GM18951 (cell line): ENCODE results near the gene ACSM6.
"Not testable (repeated sequence)": the region's sequence is repeated elsewhere in the genome, so short reads cannot be mapped to it uniquely, and the experiment has no call there.

ENCODE experiments used
- POLR2A ChIP-seq: IDR thresholded peaks from 4 replicates; pipeline ENCODE4 v1.6.1; 2011; ENCODE audit warnings: mild to moderate bottlenecking; ENCODE audit not compliant: insufficient read length, insufficient read depth; ENCODE audit errors: extremely low read depth
- in situ Hi-C: fragments of 300-500 bp; cut with MboI; formaldehyde crosslinking; loops from one replicate; pipeline ENCODE4 v1.12.0; 2022; ENCODE audit warnings: low sequenced_read_pairs, mixed read lengths, inconsistent platforms; ENCODE audit not compliant: unreplicated experiment

ACSM6 gene

DNA sequence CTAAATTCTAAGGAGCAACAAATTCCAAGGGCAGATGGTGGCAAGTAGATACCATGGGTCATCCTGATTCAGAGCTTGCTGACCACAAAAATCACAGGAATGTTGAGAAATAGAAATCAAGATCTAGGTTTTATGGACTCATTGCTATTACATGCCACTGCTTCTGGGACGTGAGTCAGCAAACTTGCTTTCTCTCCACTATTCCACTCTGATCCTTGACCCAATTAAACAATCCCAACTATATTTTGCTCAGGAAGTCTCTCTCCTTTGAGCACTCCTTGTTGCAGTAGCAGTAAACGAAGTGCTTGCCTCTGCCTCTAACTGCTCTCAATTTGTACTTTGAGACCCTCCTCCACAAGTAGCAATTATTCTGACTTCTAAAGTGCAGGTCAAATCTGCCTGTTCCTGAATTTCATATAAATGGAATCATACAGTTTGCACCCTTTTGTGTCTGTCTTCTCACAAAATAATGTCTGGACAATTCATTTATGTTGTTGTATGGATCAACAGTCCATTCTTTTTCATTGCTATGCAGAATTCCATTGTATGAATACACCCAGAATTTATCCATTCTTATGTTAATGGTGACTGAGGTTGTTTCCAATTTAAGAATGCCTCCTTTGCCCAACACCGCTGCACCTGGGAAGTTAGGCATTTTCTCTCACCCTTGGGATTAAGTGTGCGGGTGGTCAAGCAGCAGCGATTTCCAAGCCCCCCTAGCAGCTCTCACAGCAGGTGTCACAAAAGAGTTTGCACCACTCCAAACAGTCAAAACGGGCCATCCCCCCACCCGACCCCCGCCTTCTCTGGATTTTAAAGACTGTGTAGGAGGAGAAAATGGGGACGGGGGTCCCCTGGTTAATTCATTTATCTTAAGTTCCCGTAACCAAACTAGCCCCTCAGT, 35.9 kb downstream of the ACSM6 start:
- in situ Hi-C loops: no loop called here
- TF ChIP-seq POLR2A: no peak

DNA sequence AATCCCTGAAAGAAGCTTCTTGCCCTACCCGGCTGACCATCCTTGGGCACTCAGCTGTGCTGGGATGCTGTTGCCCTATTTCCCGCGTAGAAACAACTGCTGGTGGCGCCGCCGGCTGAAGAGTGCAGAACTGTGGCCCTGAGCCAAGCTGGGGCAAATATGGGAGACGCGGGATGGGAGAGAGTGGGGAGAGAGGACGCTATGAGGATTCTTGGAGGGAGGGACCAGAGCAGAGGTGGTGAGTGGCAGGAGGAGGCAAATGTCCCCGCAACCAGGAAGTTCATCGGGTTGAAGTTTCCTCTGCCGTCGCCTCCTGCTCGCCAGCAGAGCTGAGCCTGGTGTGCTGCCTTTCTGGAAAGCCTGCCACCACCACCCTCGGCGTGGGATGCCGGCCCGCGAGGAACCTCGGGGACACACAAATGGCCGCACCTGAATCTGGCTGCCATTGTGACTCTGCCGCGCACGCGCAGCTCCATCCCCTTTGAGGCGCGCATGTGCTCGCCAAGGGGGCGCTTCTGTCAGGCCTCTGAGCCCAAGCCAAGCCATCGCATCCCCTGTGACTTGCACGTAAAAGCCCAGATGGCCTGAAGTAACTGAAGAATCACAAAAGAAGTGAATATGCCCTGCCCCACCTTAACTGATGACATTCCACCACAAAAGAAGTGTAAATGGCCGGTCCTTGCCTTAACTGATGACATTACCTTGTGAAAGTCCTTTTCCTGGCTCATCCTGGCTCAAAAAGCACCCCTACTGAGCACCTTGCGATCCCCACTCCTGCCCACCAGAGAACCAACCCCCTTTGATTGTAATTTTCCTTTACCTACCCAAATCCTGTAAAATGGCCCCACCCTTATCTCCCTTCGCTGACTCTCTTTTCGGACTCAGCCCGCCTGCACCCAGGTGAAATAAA, 36.9 kb downstream of the ACSM6 start:
- in situ Hi-C loops: not testable (repeated sequence)

DNA sequence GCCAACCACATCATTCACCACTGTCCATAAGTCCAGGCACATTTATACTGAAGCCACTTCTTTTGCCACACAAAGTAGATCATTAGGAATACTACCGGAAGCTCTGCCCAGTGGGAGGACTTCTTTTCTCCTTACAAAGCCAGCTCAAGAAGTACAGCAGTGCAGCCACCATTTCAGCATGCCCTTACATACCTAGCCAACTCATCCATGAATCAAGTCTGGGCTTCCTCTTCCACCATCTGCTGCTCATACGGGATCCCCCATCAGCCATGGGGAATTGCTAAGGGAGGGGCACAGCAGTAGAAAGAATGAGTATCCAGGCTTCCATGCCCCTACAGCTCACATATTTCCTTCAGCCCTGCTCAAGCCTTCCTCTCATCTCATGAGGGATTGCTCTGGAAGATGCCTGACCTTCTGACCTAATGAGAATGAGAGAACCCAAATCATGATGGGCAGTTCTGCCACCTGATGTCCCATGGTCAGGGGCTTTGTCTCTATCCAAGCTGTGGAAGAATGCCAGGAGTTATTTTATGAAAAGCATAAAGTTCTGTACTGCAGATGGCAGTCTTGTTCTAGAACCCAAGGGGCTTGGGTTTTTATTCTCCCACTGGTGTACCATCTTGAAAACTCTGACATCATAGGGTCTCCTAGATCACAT, 39.5 kb downstream of the ACSM6 start:
- no peak for TF ChIP-seq POLR2A
- in situ Hi-C loops: no loop called here

More for the DNA sequence above, 36.9 kb downstream of the ACSM6 start:
- peak; percentile 61 for TF ChIP-seq POLR2A

DNA sequence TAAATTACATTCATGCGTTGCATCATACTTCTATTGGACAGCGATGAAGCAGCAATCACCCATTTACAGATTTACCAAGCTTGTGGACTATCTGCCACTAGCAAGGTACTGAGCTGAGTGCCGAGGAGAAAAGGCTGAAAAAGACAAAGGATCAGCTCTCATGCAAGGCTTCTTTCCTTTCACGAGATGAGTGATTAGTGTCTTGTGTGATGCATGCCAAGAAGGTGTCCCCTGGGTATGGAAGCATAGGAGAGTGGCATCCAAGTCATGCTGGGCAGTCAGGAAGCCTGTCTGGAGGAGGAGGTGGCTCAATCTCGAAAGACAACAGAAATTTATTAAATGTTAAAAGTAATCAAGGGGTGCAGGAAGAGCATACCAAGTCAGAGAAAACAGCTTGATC, 40.9 kb downstream of the ACSM6 start:
- in situ Hi-C loops: no loop called here
- TF ChIP-seq POLR2A: no peak

DNA sequence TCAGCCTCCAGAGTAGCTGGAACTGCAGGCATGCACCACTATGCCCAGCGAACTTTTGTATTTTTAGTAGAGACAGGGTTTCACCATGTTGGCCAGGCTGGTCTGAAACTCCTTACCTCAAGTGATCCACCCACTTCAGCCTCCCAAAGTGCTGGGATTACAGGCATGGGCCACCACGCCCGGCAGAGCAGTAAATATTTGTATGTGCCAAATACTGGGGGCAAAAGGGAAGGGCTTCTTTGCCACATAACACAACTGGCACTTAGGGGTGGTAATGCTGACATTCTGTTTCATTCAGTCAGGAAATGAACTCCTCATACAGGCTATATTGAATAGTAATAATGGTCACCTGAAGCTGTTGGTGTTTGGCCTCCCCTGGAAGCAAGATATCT, 41.6 kb downstream of the ACSM6 start:
- no peak for TF ChIP-seq POLR2A
- in situ Hi-C loops: no loop called here

DNA sequence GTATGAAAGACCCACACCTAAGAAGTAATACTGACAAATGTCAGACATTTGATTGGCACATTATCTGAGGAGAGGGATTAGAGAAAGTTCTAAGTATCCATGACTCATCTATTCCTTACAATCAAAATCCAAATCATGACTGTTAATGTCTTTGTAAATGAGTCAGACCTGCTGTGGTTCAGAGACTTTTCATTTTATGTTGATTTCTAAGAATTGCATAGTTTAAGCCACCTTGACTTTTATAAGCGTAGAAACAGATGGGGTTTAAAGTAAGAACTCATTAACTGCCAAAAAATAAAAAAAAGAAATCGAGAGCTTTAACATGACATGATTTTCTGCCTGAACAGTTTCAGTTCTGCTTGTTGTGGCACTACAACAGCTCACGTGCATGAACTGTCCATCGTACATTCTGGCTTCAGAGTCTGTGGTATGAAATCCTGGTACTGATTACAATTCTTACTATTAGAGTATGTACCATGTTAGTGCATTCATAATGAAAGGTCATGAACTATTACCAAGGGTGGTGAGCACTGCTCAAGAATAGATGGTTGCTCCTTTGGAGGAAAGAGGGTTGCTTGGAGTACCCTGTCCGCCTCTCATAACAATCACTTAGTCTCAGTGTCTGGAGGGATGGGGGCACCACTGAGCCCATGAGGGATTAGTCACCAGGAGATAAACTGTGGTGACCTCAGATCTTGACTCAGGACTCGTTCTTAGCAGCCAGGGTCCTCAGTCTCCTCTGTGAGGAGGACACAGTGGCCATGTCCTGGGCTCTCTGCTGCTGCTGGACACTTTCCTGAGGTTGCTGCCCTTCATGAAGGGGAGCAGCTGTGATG, 42.2 kb downstream of the ACSM6 start:
- TF ChIP-seq POLR2A: no peak
- in situ Hi-C loops: no loop called here

DNA sequence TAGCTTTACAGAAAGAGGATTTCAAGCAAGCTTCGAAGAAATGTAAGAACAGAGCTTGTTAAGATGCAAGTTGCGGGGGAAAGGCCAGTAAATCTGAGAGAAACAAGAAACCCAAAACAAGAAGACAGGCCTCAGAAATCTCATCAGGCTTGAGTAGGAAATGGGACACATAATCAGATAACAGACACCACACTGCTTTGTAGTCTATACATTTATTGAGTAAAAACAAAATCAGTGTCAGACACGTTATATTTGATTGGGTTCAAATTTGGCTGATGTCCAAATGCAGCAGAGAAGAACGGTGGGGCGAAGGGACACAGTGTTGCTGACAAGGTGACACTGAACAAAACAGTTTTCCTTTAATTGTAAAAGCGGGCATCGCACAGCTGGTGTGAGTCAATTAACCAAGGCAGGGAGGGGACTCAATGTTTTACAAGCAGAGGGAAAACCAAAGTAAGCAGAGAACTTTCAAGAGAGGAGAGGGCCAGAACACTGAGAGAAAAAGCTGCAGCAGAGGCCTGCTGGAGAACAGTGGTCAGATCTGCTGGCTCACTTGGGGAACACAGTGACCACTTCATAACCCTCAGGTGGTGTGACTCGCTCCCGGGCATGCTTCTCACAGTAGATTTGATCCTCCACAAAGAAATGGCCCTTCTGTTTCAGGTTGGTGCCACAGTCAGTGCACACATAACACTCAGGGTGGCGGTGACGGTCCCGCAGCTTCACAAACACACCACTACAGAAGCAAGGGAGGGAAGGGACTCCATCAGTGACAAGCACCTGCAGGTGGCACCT, 43.5 kb downstream of the ACSM6 start:
- in situ Hi-C loops: no loop called here

DNA sequence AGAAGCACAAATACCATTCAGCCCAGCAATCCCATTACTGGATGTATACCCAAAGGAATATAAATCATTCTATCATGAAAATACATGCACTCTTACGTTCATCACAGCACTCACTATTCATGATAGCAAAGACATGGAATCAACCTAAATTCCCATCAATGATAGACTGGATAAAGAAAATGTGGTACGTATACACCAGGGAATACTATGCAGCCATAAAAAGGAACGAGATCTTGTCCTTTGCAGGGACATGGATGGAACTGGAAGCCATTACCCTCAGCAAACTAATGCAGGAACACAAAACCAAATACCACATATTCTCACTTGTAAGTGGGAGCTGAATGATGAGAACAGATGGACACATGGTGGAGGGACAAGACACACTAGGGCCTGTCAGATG, 46.1 kb downstream of the ACSM6 start:
- in situ Hi-C loops: loop anchor here (10.0 kb wide), 1 partner anchor 125 kb away; no protein-coding TSS in a partner anchor

More for the DNA sequence above, 43.5 kb downstream of the ACSM6 start:
- TF ChIP-seq POLR2A: no peak

DNA sequence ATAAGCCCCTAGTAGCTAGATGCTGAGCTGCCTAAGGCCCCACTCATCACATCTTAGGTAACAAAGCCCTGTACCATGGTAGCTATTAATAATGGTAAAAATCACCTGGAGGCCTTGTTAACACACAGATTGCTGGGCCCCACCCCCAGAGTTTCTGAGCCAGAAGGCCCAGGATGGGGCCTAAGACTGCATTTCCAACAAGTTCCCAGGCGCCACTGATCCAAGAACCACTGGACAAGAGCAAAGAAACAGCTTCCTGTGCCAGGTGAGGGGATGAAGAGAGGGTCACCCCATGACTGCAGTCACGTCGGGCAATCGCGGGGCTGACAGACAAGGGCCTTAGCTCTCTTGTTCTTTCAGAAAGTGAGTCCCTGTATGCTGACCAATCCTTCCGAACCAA, 46.8 kb downstream of the ACSM6 start:
- TF ChIP-seq POLR2A: no peak
- in situ Hi-C loops: loop anchor here (10.0 kb wide), 1 partner anchor 124 kb away; no protein-coding TSS in a partner anchor

DNA sequence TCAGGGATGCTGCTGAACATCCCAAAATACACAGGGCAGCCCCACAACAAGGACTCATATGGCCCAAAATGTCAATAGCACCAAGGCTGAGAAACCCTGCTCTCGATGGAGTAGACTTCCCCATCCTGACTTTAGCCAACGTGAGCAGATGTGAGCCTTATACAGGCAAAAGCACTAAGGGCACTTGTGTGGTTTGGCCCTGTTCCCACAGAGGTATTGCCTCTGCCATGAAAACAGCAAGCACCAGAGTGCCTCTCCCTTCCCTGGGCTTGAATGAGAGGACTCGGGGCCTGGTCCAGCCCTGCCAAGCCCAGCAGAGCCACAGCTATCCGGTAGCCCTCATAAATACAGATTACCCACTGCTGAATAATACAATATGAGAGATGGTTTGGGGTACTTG, 47.5 kb downstream of the ACSM6 start:
- in situ Hi-C loops: loop anchor here (10.0 kb wide), 1 partner anchor 123 kb away; no protein-coding TSS in a partner anchor

DNA sequence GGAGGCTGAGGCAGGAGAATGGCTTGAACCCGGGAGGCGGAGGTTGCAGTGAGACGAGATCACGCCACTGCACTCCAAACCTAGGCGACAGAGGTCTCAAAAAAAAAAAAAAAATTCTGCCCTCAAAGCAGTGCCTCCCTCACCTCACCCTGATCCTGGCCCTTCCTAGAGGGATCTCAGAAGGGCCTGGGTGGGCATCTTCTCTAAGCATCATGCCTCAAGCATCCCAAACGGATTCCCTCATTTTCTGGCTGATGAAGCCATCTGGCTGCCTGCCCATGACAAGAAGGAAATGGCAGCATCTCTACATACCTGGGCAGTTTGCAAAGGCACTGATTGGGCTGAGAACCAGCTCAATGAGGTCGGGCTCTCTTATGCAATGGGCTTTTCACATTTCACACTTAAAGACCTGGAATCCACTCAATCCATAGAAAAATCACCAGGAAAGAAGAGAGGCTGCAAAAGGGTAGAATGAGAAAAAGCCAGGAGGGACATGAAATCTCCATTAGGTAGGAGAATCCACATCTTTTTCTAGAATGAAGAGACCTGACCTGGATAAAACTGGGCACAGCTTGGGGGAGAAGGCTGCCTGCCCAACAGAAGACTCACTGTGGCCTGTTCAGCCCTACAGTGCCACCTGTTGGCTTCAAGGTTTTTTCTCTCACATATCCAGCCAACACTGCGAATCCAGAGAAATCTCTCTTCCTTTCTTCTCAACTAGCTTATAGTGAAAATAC, 48.7 kb downstream of the ACSM6 start:
- no peak for TF ChIP-seq POLR2A
- in situ Hi-C loops: loop anchor here (10.0 kb wide), 1 partner anchor 122 kb away; no protein-coding TSS in a partner anchor

More for the DNA sequence above, 47.5 kb downstream of the ACSM6 start:
- no peak for TF ChIP-seq POLR2A
